Kidney (tissue), 14 donors: ENCODE results near the gene HPS4. TPM values are rescaled to one million over a fixed set of nuclear protein-coding genes. Genes with fewer than 3 reads are reported as not detected.

Source experiments
- DNase-seq, 5 donors: peaks; one replicate each; pipeline ENCODE4 v3.0.0-alpha.2; 2013 to 2020
- FAIRE-seq: peaks from 2 replicates; lab custom pipeline; 2012; peaks lifted over from hg19 to GRCh38; lab: Jason Lieb, UNC
- H3K27ac ChIP-seq, 2 donors: one replicate each; pipeline ENCODE4 v1.7.0; 2013; ENCODE audit warnings: low read depth in 2 of 2, low read length in 2 of 2, inconsistent platforms in 1 of 2
- H3K27me3 ChIP-seq: one replicate; pipeline ENCODE4 v1.7.1; 2013; ENCODE audit warnings: low read length, inconsistent platforms; ENCODE audit not compliant: control insufficient read depth, insufficient read depth
- H3K36me3 ChIP-seq, 3 donors: one replicate each; pipeline versions ENCODE4 v1.7.0 to v1.7.1; 2013; ENCODE audit warnings: low read length in 3 of 3, control low read depth in 1 of 3, inconsistent platforms in 1 of 3; ENCODE audit not compliant: insufficient read depth in 3 of 3, control insufficient read depth in 2 of 3
- H3K4me1 ChIP-seq, 3 donors: one replicate each; pipeline versions ENCODE4 v1.7.0 to v1.7.1; 2013; ENCODE audit warnings: low read length in 3 of 3, inconsistent platforms in 1 of 3, low read depth in 1 of 3; ENCODE audit not compliant: control insufficient read depth in 2 of 3, insufficient read depth in 2 of 3
- H3K4me3 ChIP-seq, 3 donors: one replicate each; pipeline versions ENCODE4 v1.7.0 to v1.8.1; 2013; ENCODE audit warnings: low read length in 3 of 3, control low read depth in 1 of 3, inconsistent platforms in 1 of 3
- H3K9ac ChIP-seq, 3 donors: one replicate each; pipeline versions ENCODE4 v1.7.0 to v1.7.1; 2013; ENCODE audit warnings: low read length in 3 of 3, control low read depth in 1 of 3, inconsistent platforms in 1 of 3
- H3K9me3 ChIP-seq, 3 donors: one replicate each; pipeline versions ENCODE4 v1.7.0 to v1.7.1; 2013; ENCODE audit warnings: low read length in 3 of 3, control low read depth in 1 of 3, inconsistent platforms in 1 of 3; ENCODE audit not compliant: control insufficient read depth in 2 of 3, insufficient read depth in 1 of 3
- intact Hi-C: fragments of 100-400 bp; cut with DNase I; formaldehyde crosslinking; loops from one replicate; pipeline ENCODE4 v1.11.1; 2022
- polyA plus RNA-seq: library from polyadenylated mRNA; stranded (reverse); fragments of 350-450 nt; fragmentation: Illumina TruSeq; extraction: RNeasy Lipid Tissue Mini Kit (QIAGEN cat#74804); gene quantifications from one replicate; pipeline ENCODE4 v1.2.3, GENCODE V29; 2014; ENCODE audit warnings: low read depth, low replicate concordance; ENCODE audit not compliant: insufficient read depth
- total RNA-seq: library from RNA; stranded (reverse); fragmentation: NEBNext Ultra II Directional; extraction: Animal tissue kit (Norgen Biotek cat#: 25700); gene quantifications from one replicate; pipeline ENCODE4 v1.2.1, GENCODE V29; 2021
- TF ChIP-seq, protein P1 (sequence below): IDR thresholded peaks from 3 replicates; pipeline ENCODE4 v1.5.1; 2012; ENCODE audit warnings: mild to moderate bottlenecking, moderate library complexity, borderline replicate concordance; ENCODE audit not compliant: insufficient read depth; ENCODE audit errors: extremely low read depth
- donor health status: control.
- donor health status: control.
- donor health status: control.
- donor health status: control.
- donor health status: control.
- donor health status: DM: yes; HTN: yes; CAD: no.
- donor health status: Normal renal cell carcinoma (clear cell type).

Gene HPS4
- total and polyA plus RNA-seq, 2 donors from 2014 or later, result 11.9 to 35.5 TPM

DNA sequence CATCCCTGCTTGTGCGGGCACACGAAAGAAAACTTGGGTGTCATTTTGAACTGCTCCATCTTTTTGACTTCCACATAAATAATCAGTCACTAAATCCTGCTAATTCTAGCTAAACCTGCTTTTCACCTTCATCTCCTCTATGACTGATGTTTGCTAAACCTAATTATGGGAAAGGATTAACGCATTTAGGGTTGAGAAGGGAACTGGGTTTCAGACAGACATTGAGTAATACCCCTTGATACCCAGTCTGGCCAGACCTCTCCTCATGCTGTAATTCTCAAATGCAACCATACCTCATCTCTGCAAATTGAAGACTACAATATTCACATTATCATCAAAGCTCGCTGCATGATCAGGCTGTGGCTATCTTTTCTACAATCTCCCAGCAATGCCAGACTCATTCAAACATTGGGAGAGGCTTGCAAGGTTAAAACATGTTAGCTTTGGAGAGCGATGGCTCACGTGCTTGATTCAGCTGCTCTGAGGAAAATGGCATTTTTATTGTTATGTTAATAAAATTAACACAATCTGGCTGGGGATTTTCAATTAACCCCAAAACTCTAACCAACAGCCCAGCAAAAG, 2.4 kb downstream of the HPS4 start:
- Histone ChIP-seq H3K4me3 (no peak overlapping the region), H3K27ac (no peak overlapping the region), H3K36me3 (peaks cover 2 to 19% (median 4%) of the 10 kb centered on the region in 3 donors), H3K9me3 (no peaks in the 10 kb centered on the region), H3K4me1 (peaks cover 5 to 25% (median 9%) of the 10 kb centered on the region in 3 donors), H3K9ac (no peak overlapping the region), H3K27me3 (no peaks in the 10 kb centered on the region)
- DNase-seq, result no peak
- intact Hi-C loops, result no loop called here
- no peak for FAIRE-seq
- TF ChIP-seq, protein P1, sequence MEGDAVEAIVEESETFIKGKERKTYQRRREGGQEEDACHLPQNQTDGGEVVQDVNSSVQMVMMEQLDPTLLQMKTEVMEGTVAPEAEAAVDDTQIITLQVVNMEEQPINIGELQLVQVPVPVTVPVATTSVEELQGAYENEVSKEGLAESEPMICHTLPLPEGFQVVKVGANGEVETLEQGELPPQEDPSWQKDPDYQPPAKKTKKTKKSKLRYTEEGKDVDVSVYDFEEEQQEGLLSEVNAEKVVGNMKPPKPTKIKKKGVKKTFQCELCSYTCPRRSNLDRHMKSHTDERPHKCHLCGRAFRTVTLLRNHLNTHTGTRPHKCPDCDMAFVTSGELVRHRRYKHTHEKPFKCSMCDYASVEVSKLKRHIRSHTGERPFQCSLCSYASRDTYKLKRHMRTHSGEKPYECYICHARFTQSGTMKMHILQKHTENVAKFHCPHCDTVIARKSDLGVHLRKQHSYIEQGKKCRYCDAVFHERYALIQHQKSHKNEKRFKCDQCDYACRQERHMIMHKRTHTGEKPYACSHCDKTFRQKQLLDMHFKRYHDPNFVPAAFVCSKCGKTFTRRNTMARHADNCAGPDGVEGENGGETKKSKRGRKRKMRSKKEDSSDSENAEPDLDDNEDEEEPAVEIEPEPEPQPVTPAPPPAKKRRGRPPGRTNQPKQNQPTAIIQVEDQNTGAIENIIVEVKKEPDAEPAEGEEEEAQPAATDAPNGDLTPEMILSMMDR, result no peak

DNA sequence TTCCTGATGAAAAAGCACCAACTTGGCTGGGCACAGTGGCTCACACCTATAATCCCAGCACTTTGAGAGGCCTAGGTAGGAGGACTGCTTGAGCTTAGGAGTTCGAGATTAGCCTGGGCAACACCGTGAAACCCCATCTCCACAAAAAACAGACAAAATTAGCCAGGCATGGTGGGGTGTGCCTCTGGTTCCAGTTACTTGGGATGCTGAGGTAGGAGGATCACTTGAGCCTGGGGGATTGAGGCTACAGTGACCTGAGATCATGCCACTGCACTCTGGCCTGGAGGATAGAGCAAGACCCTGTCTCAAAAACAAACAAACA, 3.0 kb downstream of the HPS4 start:
- TF ChIP-seq, protein P1, result no peak
- FAIRE-seq, result no peak
- Histone ChIP-seq H3K9me3 (no peaks in the 10 kb centered on the region), H3K4me3 (peak overlapping the region in 1 of 3 donors; percentile 8), H3K4me1 (peaks cover 5 to 25% (median 9%) of the 10 kb centered on the region in 3 donors), H3K36me3 (peaks cover 2 to 21% (median 4%) of the 10 kb centered on the region in 3 donors), H3K27me3 (no peaks in the 10 kb centered on the region), H3K27ac (no peak overlapping the region), H3K9ac (peak overlapping the region in 1 of 3 donors; percentile 43)
- intact Hi-C loops, result no loop called here
- DNase-seq, result no peak

DNA sequence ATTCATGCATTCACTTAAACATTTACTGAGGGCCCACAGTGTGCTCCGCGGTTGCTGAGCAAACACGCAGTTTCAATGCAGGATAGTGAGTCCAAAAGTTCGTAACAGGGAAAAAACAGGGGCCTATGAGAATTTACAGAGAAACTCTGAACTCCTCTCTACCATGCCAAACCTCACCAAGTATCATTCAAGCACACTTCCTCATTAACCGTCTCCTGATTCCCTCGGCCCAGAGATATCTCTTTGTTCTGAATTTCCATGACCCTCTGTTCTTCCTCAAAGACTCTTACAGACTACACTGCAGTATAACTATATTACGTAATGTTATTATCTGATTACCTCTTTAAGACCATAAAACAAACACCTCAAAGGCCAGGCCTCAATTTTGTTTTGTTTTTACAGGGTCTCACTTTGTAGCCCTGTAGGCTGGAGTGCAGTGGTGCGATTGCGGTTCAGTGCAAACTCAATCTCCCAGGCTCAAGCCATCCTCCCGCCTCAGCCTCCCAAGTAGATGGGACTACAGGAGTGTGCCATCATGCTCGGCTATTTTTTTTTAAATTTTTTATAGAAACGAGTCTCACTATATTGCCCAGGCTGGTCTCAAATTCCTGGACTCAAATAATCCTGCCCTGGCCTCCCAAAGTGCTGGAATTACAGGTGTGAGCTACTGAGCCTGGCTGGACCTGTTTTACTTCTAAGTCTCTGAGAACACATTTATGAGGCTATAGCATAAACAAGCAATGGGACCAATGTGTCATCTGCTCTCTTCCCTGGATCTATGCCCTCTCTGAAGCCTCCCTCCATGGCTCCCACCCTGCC, 3.6 kb downstream of the HPS4 start:
- H3K36me3 ChIP-seq, result peaks cover 2 to 21% (median 5%) of the 10 kb centered on the region in 3 donors
- peak overlapping the region in 1 of 3 donors; percentile 43 for H3K9ac ChIP-seq
- H3K27me3 ChIP-seq, result no peaks in the 10 kb centered on the region
- H3K27ac ChIP-seq, result peak overlapping the region in 1 of 2 donors; percentile 13
- H3K9me3 ChIP-seq, result no peaks in the 10 kb centered on the region
- H3K4me1 ChIP-seq, result peaks cover 5 to 22% (median 9%) of the 10 kb centered on the region in 3 donors
- FAIRE-seq, result no peak
- intact Hi-C loops, result no loop called here
- TF ChIP-seq, protein P1, result no peak
- DNase-seq, result peak in 2 of 5 donors; percentile 21 to 23
- peak overlapping the region in 2 of 3 donors; percentile 10 to 46 for H3K4me3 ChIP-seq
